Measurements from ENCODE around the gene FUT6.
"Not testable (repeated sequence)": the region's sequence is repeated elsewhere in the genome, so short reads cannot be mapped to it uniquely, and the experiment has no call there.

DNA sequence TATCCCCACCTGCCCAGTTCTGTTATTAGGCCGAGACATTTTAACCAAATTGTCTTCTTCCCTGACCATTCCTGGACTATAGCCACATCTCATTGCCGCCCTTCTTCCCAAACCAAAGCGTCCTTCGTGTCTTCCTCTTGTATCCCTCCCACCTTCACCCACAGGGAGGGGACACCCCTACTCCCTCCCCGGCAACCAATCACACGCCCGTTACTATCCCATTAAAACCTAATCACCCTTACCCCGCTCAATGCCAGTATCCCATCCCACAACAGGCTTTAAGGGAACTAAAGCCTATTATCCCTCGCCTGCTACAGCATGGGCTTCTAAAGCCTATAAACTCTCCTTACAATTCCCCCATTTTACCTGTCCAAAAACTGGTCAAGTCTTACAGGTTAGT lies 15.6 kb upstream of the FUT6 start:
- TF ChIP-seq, protein P1, sequence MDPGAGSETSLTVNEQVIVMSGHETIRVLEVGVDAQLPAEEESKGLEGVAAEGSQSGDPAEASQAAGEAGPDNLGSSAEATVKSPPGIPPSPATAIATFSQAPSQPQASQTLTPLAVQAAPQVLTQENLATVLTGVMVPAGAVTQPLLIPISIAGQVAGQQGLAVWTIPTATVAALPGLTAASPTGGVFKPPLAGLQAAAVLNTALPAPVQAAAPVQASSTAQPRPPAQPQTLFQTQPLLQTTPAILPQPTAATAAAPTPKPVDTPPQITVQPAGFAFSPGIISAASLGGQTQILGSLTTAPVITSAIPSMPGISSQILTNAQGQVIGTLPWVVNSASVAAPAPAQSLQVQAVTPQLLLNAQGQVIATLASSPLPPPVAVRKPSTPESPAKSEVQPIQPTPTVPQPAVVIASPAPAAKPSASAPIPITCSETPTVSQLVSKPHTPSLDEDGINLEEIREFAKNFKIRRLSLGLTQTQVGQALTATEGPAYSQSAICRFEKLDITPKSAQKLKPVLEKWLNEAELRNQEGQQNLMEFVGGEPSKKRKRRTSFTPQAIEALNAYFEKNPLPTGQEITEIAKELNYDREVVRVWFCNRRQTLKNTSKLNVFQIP (CRISPR knock-in tag; IDR thresholded peaks at IDR 0.05; ENCODE audit: borderline replicate concordance, low read depth) = not testable (repeated sequence)
- TF ChIP-seq RARB (CRISPR knock-in tag; IDR thresholded peaks at IDR 0.05); ZFP3 (CRISPR knock-in tag; IDR thresholded peaks at IDR 0.05); PPARA (CRISPR knock-in tag; IDR thresholded peaks at IDR 0.05; ENCODE audit: borderline replicate concordance); ZNF565 (CRISPR knock-in tag; conservative IDR thresholded peaks at IDR 0.05; ENCODE audit: low read depth); ZC3H10 (CRISPR knock-in tag; IDR thresholded peaks at IDR 0.05): not testable (repeated sequence)
- TF ChIP-seq, protein P2, sequence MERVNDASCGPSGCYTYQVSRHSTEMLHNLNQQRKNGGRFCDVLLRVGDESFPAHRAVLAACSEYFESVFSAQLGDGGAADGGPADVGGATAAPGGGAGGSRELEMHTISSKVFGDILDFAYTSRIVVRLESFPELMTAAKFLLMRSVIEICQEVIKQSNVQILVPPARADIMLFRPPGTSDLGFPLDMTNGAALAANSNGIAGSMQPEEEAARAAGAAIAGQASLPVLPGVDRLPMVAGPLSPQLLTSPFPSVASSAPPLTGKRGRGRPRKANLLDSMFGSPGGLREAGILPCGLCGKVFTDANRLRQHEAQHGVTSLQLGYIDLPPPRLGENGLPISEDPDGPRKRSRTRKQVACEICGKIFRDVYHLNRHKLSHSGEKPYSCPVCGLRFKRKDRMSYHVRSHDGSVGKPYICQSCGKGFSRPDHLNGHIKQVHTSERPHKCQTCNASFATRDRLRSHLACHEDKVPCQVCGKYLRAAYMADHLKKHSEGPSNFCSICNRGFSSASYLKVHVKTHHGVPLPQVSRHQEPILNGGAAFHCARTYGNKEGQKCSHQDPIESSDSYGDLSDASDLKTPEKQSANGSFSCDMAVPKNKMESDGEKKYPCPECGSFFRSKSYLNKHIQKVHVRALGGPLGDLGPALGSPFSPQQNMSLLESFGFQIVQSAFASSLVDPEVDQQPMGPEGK (CRISPR knock-in tag; IDR thresholded peaks at IDR 0.05; ENCODE audit: borderline replicate concordance) = not testable (repeated sequence)
